Body of pancreas (tissue), 4 donors: ENCODE measurements around the gene AMBN. TPM values are rescaled to one million over a fixed set of nuclear protein-coding genes. Genes with fewer than 3 reads are reported as not detected.

ENCODE experiments used
- ATAC-seq: fragments of 150-250 bp; one replicate; pipeline ENCODE4 v1.9.1; 2016
- DNase-seq, 4 donors: peaks; one replicate each; pipeline ENCODE4 v3.0.0-alpha.2; 2019
- H3K27ac ChIP-seq, 4 donors: fragments of 200-600 bp; sonication (generic); 1 replicate in 3 of 4; 2 replicates in 1 of 4; pipeline versions ENCODE4 v1.5.1 to v1.6.1; 2016 to 2019; ENCODE audit warnings: mild to moderate bottlenecking in 1 of 4, mixed read lengths in 1 of 4, moderate library complexity in 1 of 4
- H3K27me3 ChIP-seq, 2 donors: fragments of 200-600 bp; sonication (generic); one replicate each; pipeline ENCODE4 v1.6.0; 2016; ENCODE audit warnings: mild to moderate bottlenecking in 1 of 2
- H3K36me3 ChIP-seq, 2 donors: fragments of 200-600 bp; sonication (generic); replicated peaks in 1 of 2; 2 replicates each; pipeline ENCODE4 v1.5.1; 2016; ENCODE audit warnings: low read depth in 2 of 2; ENCODE audit not compliant: insufficient read depth in 1 of 2
- H3K4me1 ChIP-seq: fragments of 200-600 bp; sonication (generic); one replicate; pipeline ENCODE4 v1.6.0; 2016
- H3K4me3 ChIP-seq, 2 donors: fragments of 200-600 bp; sonication (generic); 1 replicate in 1 of 2; 2 replicates in 1 of 2; pipeline ENCODE4 v1.5.1; 2016 to 2019
- H3K9me3 ChIP-seq, 3 donors: fragments of 200-600 bp; sonication (generic); 1 replicate in 2 of 3; 2 replicates in 1 of 3; pipeline ENCODE4 v1.5.1; 2016
- POLR2A ChIP-seq, 3 donors: fragments of 450-650 bp; IDR thresholded peaks; one replicate each; pipeline ENCODE4 v1.6.1; 2016; ENCODE audit warnings: antibody characterized with exemption in 3 of 3, mild to moderate bottlenecking in 2 of 3
- WGBS, 2 donors: methylation state at CpG; one replicate each; pipeline ENCODE4 v1.1.5; 2017; 5-methylcytosine and 5-hydroxymethylcytosine counted together
- intact Hi-C: fragments of 100-400 bp; cut with DNase I; formaldehyde crosslinking; loops from one replicate; pipeline ENCODE4 v1.15.1; 2023
- total RNA-seq, 2 donors: library from RNA; depleted of rRNA; stranded (reverse); fragments of >200 nt; gene quantifications; one replicate each; pipeline ENCODE4 v1.1.0, GENCODE V29; 2016
- TF ChIP-seq, protein P1 (sequence below), 7 experiments: fragments of 450-650 bp in 4 of 7; fragments of 200-600 bp in 3 of 7; sonication (generic) in 3 of 7; IDR thresholded peaks; one replicate each; pipeline ENCODE4 v1.5.1; 2016 to 2019; ENCODE audit warnings: antibody characterized with exemption in 7 of 7

AMBN gene
- total RNA-seq, 2 donors from 2014 or later = not detected

- no peaks in the 10 kb centered on the region for H3K9me3 ChIP-seq
- intact Hi-C loops = no loop called here
- WGBS, 2 donors = 84 to 86% methylated on average over 4 of the region's 4 CpGs
- ATAC-seq = no peak
- no peaks in the 10 kb centered on the region for H3K36me3 ChIP-seq
- H3K27me3 ChIP-seq = no peaks in the 10 kb centered on the region
- no peaks in the 10 kb centered on the region for H3K4me1 ChIP-seq
- TF ChIP-seq, protein P1, sequence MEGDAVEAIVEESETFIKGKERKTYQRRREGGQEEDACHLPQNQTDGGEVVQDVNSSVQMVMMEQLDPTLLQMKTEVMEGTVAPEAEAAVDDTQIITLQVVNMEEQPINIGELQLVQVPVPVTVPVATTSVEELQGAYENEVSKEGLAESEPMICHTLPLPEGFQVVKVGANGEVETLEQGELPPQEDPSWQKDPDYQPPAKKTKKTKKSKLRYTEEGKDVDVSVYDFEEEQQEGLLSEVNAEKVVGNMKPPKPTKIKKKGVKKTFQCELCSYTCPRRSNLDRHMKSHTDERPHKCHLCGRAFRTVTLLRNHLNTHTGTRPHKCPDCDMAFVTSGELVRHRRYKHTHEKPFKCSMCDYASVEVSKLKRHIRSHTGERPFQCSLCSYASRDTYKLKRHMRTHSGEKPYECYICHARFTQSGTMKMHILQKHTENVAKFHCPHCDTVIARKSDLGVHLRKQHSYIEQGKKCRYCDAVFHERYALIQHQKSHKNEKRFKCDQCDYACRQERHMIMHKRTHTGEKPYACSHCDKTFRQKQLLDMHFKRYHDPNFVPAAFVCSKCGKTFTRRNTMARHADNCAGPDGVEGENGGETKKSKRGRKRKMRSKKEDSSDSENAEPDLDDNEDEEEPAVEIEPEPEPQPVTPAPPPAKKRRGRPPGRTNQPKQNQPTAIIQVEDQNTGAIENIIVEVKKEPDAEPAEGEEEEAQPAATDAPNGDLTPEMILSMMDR (IDR thresholded peaks at IDR 0.05) = no peak
- no peak for TF ChIP-seq POLR2A (IDR thresholded peaks at IDR 0.05)
- DNase-seq = no peak
- H3K27ac ChIP-seq = no peak overlapping the region
- H3K4me3 ChIP-seq = no peak overlapping the region
Observed at GRCh38 chr4:70619288-70619687, 27.2 kb downstream of the AMBN start.

DNA sequence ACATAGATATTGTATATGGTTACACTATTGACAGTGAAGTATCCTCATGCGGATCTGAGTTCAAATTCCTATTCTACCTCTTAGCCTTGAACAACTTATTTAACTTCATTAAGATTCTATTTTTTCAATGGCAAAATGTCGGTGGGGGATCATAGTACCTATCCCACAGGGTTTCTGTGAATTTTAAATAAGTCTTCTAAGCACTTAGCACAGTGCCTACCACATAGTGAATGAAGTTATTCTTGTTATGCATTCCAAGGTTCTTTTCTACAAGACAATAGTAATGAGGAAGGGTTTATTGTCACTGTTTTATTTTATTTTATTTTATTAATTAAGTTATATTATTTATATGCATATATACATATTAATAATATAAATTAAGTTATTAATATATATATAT lies 27.7 kb downstream of the AMBN start:
- Histone ChIP-seq H3K36me3 (no peaks in the 10 kb centered on the region), H3K4me3 (no peak overlapping the region), H3K9me3 (no peaks in the 10 kb centered on the region), H3K27ac (no peak overlapping the region), H3K4me1 (no peaks in the 10 kb centered on the region), H3K27me3 (no peaks in the 10 kb centered on the region)
- DNase-seq = no peak
- 80 to 92% methylated on average over 2 of the region's 2 CpGs for WGBS, 2 donors
- intact Hi-C loops = no loop called here
- ATAC-seq = no peak
- TF ChIP-seq, protein P1 (IDR thresholded peaks at IDR 0.05) = no peak
- no peak for TF ChIP-seq POLR2A (IDR thresholded peaks at IDR 0.05)

GRCh38 chr4:70623323-70623722 lies 31.3 kb downstream of the AMBN start:
- H3K4me1 ChIP-seq = no peaks in the 10 kb centered on the region
- ATAC-seq (peak; percentile 30), DNase-seq (no peak)
- no peak overlapping the region for H3K27ac ChIP-seq
- no peaks in the 10 kb centered on the region for H3K9me3 ChIP-seq
- WGBS, 2 donors = 96% methylated on average over 3 of the region's 3 CpGs
- intact Hi-C loops = no loop called here
- no peak overlapping the region for H3K4me3 ChIP-seq
- no peaks in the 10 kb centered on the region for H3K27me3 ChIP-seq
- no peak for TF ChIP-seq POLR2A (IDR thresholded peaks at IDR 0.05)
- TF ChIP-seq, protein P1 (IDR thresholded peaks at IDR 0.05) = no peak
- H3K36me3 ChIP-seq = no peaks in the 10 kb centered on the region

- no peak for DNase-seq
- intact Hi-C loops = no loop called here
- no peak for ATAC-seq
- WGBS, 2 donors = 6 to 21% methylated on average over 1 of the region's 1 CpG
- no peaks in the 10 kb centered on the region for H3K36me3 ChIP-seq
- no peak for TF ChIP-seq POLR2A (IDR thresholded peaks at IDR 0.05)
- TF ChIP-seq, protein P1 (IDR thresholded peaks at IDR 0.05) = no peak
- no peak overlapping the region for H3K4me3 ChIP-seq
- H3K9me3 ChIP-seq = no peaks in the 10 kb centered on the region
- H3K4me1 ChIP-seq = no peaks in the 10 kb centered on the region
- H3K27me3 ChIP-seq = no peaks in the 10 kb centered on the region
- peak overlapping the region in 1 of 4 donors; percentile 47 for H3K27ac ChIP-seq
Observed at GRCh38 chr4:70624226-70624793, 32.3 kb downstream of the AMBN start.

- Histone ChIP-seq H3K4me1 (peaks cover 3% of the 10 kb centered on the region), H3K4me3 (no peak overlapping the region), H3K27ac (no peak overlapping the region), H3K36me3 (no peaks in the 10 kb centered on the region), H3K9me3 (no peaks in the 10 kb centered on the region), H3K27me3 (no peaks in the 10 kb centered on the region)
- TF ChIP-seq, protein P1 (IDR thresholded peaks at IDR 0.05) = no peak
- TF ChIP-seq POLR2A (IDR thresholded peaks at IDR 0.05) = no peak
- 64 to 65% methylated on average over 1 of the region's 1 CpG for WGBS, 2 donors
- ATAC-seq (no peak), DNase-seq (no peak)
- intact Hi-C loops = no loop called here
Observed at GRCh38 chr4:70627620-70628019, 35.6 kb downstream of the AMBN start.
